DMS153 treated with DMSO at 0.1 percent for 48 hours (cell line): Measurements from ENCODE around the gene RYR3.
"Not testable (repeated sequence)": the region's sequence is repeated elsewhere in the genome, so short reads cannot be mapped to it uniquely, and the experiment has no call there.

ENCODE experiments used
- DNase-seq: peaks from one replicate; lab custom pipeline; 2025; ENCODE audit not compliant: unreplicated experiment; lab: John Stamatoyannopoulos, UW

Gene RYR3

DNA sequence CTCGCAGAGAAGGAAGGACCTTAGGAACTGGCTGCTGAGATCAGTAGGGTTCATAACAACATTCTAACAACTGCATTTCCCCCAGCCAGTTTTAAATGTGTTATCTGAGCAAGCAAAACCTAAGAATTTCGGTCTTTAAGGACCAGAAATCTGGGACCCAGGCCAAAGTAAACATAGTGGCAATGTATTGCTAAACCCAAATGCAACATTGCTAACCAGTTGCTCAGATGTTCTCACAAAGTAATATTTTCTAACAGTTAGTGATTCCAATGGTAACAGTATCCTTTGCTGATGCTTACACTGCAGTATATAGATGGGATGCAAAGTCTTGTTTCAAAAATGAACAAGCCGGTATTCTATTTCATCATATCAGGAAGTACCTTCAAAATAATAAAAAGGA lies 254.3 kb downstream of the RYR3 start:
- DNase-seq, result no peak

DNA sequence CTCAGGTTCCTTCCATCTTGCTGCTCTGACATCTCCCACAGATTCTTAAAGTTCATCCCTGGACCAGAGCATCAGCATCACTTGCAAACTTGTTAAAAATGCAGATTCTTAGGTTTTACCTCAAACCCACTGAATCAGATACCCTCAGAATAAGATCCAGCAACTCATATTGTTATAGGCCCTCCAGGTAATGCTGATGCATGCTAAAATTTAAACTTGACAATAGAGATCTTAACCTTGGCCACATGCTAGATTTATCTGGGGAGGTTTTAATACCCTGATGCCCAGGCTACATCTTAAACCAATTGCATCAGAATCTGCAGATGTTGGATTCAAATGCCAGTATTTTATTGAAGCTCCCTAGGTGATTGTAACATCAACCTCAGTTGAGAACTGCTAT lies 256.9 kb downstream of the RYR3 start:
- DNase-seq, result no peak

DNA sequence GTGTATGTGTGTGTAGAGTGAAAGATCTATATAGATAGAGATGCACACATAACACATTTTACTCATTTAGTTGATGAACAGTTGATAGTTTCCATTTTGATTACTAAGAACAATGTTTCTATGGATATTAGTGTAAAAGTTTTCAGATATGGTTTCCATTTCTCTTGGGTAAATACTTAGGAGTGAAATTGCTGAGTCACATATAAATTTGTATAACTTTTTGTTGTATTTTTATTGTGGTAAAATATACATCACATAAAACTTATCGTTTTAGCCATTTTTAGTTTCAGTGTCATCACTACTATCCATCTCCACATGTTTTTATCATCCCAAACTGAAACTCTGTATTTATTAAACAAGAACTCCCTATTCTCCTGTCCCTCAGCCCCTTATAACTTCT lies 258.3 kb downstream of the RYR3 start:
- DNase-seq, result no peak

DNA sequence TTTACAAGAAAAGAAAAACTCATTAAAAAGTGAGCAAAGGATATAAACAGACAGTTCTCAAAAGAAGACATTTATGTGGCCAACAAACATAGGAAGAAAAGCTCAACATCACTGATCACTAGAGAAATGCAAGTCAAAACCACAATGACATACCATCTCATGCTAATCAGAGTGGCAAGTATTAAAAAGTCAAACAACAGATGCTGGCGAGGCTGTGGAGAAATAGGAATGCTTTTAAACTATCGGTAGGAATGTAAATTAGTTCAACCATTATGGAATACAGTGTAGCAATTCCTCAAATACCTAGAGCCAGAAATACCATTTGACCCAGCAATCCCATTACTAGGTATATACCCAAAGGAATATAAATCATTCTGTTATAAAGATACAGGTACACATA lies 267.1 kb downstream of the RYR3 start:
- DNase-seq, result not testable (repeated sequence)

DNA sequence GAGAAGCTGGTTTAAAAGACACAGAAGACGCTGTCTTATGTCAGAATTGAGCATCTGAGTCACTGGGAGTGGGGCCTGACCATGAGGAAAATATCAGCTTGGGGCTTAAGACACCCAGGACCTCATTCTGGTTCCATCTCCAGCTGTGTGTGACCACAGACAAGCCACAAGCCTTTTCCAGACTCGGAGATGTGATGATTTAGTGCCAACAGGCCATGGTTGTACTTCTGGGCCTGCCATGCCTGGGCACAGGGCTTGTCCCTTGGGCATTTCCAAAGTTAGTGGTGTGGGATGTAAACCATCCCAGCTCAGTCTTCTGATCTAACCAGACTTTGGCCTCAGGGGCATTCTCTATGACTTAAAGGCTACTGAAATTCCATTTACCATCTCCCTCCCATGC lies 269.8 kb downstream of the RYR3 start:
- no peak for DNase-seq

DNA sequence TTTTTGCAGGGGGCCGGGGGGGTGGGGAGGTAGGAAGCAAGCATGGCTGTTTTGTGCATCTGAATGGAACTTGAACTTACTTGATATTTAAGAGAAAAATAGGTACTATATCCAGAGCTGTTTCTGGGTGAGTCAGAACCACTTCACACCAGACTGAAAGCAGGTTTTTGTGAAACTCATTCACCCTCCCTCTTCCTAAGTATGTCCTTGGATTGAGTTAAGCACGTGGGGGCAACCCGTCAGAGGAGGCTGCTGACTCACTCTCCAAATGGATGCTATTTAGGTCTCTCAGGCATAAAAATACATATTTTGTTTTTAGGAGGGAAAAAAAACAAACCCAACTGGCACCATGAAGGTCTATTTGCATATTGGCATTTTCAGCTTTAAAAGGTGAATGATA lies 270.3 kb downstream of the RYR3 start:
- no peak for DNase-seq

DNA sequence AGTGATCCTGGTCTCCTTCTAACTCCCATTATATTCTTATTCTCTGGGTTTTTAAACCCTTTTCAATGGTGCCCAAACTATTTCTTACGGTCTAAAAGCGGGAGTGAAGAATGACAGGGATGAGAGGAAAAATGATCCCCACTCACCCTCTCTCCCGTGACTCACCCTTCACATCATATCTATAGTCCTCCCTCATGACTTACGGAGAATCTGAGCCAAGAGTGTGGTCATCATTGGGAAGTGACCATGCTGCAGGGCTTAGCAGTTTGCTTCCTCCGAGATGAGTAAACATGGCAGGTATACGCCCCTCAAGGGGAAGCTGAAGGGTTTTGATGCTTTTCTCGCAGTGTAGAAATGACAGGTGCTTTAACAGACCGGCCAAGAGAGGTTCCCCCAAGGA lies 274.0 kb downstream of the RYR3 start:
- no peak for DNase-seq

DNA sequence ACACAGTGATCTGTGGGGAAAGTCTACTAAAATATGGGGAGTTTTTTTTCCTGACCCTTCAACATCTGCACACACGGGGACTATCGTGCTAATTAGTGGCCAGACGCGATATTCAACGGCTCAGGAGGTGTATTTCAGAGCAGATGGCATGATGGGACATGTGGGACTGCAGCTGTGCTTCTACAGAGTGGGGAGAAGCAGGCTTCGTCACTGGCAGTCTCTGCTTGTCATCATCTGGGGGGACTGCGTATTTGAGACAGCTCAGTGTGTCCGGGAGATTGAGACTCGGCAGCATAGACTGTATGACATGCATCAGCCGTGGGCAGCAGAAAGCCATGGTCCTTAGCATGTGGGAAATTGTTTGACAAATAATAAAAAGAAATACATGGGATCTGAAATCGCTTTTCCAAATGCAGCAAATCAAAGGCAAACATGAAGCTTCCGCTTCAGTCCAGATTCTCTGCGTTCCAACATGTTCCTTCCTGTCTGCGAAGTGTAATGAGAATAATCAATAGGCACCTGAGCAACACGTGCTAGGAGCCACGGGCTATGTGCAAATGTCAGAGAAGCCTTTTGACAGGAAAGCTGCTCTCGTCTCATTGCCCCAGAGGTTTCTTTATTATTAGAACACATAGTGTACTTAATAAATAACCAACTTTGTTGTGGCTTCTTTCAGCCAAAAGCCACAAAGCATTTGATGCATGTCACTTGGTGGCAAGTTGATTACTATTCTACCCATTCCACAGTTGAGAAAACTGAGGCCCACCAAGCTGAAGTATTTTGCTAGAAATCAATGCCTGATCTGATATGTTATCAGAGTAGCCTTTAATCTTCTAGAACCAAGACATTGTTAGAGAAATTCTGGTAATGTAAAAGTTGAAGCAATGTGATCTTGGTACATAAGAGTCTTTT lies 276.3 kb downstream of the RYR3 start:
- DNase-seq, result no peak

DNA sequence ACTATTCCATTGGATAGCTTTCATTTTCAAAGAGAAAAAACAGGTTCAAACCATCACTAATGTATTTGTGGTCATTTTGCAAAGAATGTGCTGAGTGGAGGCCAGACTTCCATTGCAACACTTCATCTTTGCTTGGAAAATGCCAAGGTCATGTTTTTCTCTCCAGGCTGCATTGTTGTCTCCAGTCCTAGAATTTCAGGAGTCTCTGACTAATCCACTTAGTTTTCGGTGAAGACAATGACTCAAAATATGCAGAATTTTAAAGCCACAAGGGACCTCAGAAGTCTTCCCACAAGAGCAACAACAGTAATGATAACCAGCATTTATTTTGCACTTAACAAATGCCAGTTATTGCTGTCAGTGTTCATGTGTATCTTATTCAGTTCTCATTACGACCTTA lies 277.0 kb downstream of the RYR3 start:
- DNase-seq, result no peak

DNA sequence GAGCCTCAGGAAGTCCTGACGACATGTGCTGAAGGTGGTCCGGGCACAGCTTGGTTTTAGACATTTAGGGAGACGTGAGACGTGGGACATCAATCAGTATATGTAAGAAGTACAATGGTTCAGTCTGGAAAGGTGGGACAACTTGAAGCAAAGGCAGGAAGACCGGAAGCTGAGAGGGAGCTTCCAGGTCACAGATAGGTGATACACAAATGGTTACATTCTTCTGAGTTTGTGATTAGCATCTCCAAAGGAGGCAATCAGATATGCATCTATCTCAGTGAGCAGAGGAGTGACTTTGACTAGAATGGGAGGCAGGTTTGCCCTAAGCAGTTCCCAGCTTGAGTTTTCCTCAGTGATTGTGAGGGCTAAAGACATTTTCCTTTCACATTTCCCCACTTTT lies 282.1 kb downstream of the RYR3 start:
- no peak for DNase-seq

DNA sequence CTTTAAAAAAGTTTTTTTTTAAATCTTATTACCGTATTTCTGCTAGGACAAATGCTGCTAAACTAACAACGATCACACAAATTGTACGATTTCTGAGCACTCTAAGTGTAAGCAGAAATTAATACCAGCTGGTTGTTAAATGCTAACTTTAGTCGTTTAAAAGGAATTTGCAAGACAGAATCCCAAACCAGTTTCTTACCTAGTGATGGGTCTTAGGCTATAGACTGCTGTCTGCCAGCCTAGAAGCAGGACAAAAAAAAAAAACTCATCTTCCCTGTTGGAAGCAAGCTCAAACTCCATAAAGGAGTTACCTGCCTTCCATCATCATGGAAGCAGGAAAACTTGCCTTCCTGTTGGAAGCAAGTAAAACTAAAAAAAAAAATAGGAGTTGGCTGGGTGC lies 287.6 kb downstream of the RYR3 start:
- not testable (repeated sequence) for DNase-seq

DNA sequence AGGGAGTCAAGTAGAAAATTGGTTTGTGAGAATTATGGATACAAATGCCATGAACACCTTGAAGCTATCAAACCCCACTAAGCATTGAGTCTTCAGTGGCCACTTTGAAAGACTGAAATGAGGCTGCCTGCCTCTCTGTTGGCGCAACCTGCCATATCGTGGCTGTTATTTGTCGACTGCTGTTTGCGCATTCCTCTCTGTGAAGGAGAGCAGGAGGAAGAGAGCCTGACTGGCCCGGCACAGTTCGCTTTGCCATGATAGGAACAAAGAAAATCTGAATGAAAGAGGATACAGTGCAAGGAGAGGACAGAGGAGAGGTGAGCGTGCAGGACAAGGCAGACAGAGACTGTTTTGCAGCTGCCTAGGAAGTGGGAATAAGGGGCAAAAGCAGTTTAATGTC lies 289.4 kb downstream of the RYR3 start:
- DNase-seq, result no peak

DNA sequence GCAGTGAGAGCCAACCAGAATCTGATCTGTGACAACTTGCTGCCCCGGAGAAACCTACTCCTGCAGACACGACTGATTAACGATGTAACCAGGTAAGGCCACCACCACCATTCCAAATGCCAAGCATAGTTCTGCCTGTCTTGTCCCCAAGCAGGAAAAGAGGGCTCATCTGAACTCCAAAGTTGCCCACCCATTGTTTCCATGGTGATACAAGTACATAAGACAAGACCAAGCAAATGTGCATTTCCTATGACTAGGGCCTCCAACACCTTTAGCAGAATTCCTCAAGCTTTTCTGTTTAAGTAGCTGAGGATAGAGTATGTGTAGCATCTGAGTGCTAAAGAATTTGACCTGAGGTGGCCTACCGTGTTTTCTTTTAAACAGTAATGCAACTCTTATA lies 290.7 kb downstream of the RYR3 start:
- no peak for DNase-seq

DNA sequence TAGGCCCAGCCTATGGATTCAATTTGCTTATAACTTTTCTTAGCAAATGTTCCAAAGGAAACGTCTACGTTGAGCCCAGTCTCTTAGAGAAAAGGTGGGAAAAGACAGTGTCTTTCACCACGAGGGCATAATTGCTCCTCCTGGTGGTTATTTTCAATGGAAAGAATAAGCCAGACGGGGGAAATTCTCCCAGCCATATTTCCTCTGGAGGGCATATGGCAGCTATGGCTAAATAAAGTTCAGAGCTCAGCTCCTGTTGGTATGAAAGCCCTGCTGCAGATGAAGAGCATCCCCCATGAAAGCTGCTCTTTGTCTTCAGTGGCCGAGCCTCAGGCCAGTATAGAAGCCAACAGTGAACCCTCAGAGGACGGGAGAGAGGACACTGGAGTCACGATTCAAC lies 297.9 kb downstream of the RYR3 start:
- no peak for DNase-seq

DNA sequence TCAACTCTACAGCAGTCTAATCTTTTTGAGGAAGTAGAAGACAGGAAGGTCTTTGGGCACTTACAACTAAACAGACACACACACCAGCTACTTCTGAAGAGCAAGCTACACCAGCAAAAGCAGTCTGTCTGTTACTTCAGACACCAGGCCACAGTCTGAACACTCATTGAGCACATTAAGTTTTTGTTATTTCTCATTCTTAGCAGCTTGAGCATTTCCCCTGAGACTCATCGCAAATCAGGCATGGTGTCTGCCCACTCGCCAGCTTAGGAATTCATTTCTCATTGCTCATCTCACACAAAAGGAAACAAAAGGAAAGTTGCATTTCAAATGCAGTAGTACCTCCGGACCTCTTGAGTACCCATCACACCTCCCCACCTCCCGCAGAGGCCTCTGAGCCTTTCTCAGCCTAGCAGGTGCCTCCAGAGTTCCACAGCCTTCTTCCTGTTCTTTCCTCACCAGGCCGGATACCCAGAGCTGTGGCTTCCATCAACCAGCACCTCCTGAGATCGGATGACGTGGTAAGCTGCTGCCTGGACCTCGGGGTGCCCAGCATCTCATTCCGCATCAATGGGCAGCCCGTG lies 302.0 kb downstream of the RYR3 start:
- no peak for DNase-seq

DNA sequence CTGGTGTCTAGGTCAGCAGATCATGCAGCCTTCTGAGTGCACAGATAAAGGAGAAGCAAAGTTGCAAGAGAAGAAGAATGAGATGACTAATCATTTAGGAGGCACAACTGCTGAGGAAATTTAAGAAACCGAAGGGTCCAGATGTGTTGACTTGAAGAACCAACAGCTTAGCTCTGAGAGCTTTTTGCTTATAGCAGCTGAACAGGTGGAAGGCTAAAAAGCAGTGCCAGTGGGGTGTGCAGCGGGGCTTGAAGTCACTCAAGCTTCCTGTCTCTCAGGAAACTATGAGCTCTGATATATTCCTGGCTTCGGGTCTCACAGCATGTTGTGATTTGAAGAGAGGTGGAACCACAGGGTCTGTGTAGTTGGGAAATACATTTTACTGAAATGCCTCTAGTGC lies 305.7 kb downstream of the RYR3 start:
- no peak for DNase-seq

DNA sequence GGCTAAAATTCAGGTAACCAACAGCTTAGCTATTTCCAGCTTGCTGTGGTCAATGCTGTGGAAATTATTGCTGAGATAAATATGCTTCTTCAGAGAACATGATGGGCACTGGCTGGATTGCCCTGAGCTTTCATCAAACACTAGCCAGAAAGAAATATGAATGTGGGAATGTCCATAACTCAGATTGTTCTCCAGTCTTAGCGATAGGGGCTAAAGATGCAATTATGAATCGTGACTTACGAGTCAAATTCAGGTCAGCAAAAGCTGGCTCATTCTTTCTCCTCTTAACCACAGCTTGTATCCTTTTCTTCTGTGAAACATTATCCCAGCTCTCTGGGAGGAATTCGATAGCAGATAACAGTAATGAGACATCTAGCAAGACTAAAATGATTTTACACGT lies 307.6 kb downstream of the RYR3 start:
- no peak for DNase-seq

DNA sequence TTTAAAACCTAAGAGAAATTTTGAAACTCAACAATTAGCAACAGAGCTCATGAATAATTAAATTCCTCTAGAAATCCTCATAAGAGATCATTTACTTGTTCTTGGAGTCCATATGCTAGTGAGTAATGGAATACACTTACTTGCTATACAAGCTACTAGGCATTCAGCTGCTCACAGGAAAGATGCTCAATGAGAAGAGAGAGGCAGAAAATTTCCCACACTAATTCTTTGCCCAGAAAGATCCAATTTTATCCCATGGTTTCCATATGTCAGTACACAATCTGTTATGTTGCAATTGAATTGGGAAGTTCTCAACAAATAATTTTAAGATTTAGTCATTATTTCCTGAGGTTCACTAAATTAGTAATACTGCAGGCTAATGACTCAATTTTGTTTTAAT lies 310.4 kb downstream of the RYR3 start:
- no peak for DNase-seq

DNA sequence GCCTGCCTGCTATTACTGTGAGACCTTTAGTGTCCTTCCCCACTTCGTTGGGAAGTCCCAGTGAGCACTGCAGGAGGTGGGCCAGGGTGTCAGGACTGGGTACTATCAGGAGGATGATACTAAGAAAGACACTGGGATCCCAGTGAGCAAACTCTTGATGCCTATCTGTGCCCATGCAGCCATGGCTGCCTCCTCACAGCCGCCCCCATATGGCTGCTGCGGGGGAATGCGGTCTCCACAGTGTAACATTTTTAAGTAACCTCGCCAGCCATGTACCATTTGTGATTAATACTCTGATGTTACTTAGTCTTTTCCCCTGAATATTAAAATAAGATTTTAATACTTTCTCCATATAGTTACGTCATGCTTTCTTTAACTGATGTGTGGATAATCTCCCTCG lies 312.2 kb downstream of the RYR3 start:
- DNase-seq, result no peak

DNA sequence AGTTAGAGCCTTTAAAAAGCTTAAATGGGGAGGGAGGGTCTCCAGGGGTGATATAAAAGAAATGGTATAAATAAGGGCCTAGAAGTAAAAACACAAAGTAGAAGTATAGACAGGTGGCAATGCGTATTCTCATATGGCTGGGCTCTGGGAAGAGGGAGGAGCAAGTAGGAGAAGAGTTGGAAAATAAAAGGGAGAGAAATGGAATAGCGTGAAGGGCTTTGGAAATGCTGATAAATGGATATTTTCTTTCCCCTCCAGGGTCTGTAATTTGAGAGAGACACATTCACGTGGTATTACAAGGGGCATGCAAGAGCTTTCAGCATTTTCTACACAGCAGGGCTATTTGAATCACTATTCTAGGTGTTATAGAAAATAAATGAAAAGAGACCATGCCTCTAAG lies 313.7 kb downstream of the RYR3 start:
- no peak for DNase-seq

DNA sequence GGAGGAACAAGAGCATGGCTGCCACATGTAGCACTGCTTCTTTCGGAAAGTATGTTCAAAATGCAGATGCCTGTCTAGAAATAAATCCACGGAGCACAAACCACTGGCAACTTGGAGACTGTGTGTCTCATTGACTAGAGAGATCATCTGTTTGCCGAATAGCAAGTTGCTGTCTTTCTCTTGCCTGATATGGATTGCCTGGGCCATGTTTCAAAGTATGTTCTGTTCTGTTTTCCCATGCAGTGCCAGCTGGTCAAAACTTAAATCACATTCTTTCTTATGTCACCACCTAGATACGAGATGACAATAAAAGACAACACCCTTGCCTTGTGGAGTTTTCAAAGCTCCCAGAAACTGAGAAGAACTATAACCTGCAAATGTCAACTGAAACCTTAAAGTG lies 318.9 kb downstream of the RYR3 start:
- no peak for DNase-seq

DNA sequence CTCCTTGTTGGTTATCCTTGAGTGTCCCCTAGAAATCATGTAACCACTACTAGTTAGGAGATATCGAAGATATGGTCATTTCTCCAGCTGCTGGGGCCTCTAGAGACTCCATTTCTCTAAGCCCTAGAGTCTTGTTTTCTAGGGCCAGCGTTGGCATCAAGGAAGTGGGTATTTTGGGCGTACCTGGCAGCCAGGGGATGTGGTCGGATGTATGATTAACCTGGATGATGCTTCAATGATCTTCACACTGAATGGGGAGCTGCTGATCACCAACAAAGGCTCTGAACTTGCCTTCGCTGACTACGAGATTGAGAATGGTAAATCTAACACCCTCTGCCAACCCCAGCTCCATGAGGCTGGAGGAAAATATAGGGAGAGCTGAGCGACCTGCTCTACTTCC lies 325.5 kb downstream of the RYR3 start:
- DNase-seq, result no peak

DNA sequence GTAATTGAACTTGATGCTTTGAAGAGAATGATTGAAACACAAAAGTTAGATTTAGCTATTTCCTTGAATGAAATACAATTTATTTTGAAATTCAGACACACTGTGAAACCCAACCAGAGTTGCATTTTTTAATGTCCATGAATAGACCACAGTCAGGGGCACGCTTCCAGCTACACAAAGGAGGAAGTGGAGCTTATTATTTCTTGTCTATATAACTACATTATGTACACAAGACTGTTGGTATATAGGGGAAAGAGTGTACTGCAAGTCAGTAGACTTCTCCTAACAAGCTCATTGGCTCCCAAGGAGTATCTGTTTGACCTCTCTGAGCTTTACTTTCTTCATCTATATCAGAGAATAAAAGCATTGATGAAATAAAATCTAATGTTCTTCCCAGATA lies 326.2 kb downstream of the RYR3 start:
- DNase-seq, result peak; percentile 3
